Pulmonary artery endothelial cell (primary cell): Measurements from ENCODE around the gene MYH7B. TPM values are rescaled to one million over a fixed set of nuclear protein-coding genes. Genes with fewer than 3 reads are reported as not detected.

Experiments
- DNase-seq: peaks from one replicate; pipeline ENCODE4 v3.0.0-alpha.2; 2011; ENCODE audit warnings: low read depth, low spot score
- total RNA-seq: library from RNA; depleted of rRNA; stranded (reverse); fragments of >200 nt; gene quantifications from 2 replicates; pipeline ENCODE4 v1.2.3, GENCODE V29; 2014

The MYH7B gene
- total RNA-seq, 1 donor from 2014 or later, result 0.13 TPM

DNA sequence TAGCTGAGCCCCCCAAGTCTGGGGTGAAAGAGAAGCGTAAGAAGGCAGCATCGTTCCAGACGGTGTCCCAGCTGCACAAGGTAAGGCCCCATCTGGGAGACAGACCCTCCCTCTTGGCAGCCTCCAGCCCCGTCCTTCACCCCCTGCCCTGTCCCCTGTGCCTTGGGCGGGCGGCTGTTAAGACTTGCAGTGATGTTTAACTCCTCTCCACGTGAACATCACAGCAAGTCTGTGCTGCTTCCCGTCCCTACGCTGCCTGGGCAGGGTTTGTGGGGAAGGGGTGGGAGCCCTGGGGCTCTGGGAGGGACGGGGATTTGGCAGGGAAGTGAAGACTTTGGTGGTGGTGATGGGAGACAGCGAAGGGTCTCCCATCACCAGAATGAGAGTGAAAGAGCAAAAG is 34.6 kb downstream of the MYH7B start:
- DNase-seq, result no peak

DNA sequence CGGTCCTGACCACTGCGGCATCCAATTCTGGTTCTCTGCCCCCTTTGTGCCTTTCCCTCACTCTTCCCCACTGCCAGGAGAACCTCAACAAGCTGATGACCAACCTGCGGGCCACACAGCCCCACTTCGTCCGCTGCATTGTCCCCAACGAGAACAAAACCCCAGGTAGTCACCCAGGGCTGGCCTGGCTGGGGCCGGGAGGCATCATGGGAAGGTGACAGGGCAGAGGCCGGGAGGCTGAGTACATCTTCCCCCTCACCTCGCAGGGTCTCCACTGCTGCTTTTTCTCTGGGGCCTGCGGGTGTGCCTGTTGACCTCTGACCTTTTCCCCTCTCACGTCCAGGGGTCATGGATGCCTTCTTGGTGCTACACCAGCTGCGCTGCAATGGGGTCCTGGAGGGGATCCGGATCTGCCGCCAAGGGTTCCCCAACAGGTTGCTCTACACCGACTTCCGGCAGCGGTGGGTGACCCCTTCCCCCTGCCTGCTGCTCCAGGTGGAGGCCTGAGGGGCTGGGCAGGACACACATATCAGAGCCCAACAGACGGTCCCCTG is 35.1 kb downstream of the MYH7B start:
- DNase-seq, result no peak

DNA sequence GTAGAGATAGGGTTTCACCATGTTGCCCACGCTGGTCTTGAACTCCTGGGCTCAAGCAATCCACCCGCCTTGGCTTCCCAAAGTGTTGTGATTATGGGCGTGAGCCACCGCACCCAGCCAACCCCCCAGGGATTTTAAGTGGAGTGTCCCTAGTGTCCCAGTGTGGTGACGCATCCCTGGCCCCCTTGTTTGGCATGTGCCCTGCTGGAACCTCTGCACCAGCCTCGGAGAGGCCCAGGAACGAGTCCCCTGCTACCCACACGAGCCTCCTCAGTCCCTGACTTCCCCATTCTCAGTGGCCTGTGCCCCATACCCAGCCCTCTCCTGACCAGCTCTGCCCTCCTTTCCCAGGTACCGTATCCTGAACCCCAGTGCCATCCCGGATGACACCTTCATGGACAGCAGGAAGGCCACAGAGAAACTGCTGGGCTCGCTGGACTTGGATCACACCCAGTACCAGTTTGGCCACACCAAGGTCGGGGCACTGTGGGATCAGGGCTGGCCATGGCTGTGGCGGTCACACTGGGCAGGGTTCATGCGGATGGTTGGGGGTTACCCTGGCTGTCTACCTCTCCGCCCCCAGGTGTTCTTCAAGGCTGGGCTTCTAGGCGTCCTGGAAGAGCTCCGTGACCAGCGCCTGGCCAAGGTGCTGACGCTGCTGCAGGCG is 37.2 kb downstream of the MYH7B start:
- DNase-seq, result no peak

DNA sequence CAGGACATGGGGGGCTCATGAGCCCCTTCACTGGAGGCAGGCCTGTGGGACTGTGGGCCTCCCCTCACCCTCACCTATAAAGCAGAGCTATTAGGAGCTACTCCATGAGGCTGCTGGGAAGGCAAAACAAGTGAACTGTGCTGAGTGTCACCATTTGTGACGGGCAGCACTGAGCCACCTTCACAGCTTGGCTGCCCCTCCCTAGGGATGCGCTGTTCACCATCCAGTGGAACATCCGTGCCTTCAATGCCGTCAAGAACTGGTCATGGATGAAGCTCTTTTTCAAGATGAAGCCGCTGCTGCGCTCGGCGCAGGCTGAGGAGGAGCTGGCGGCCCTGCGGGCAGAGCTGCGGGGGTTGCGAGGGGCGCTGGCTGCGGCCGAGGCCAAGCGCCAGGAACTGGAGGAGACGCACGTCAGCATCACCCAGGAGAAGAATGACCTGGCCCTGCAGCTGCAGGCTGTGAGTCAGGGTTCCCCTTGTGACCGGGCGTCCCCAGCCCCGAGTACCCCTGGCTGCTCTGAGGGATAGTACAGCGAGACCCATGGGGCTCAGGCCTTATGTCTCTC is 38.4 kb downstream of the MYH7B start:
- DNase-seq, result no peak

DNA sequence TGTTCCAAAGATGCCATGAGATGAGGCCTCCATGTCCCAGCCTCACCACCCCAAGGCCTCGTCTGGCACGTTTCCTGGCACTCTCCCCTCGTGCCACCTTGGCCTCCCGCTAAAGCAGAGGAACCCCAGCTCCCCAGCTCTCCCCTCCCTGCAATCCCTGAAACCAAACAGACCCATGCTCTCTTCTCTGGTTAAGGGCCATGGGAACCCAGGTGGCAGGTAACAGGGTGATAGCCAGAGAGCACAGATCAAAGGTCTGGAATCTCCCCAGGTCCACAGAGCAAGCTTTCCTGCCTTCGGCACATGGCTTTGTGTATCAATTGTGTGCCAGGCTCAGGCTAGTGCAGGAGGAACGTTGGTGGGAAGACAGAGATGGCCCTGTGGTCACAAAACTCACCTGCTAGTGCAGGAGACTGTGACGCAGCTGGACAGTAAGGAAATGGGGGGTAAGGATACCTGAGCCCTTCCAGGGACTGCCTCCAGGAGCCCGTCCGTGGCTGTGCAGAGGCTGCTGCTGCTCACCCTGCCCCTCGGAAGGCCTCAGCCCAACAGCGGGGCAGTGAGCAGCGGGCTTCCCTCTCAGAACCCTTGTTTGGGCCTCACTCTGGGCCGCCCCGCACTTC is 39.0 kb downstream of the MYH7B start:
- no peak for DNase-seq

DNA sequence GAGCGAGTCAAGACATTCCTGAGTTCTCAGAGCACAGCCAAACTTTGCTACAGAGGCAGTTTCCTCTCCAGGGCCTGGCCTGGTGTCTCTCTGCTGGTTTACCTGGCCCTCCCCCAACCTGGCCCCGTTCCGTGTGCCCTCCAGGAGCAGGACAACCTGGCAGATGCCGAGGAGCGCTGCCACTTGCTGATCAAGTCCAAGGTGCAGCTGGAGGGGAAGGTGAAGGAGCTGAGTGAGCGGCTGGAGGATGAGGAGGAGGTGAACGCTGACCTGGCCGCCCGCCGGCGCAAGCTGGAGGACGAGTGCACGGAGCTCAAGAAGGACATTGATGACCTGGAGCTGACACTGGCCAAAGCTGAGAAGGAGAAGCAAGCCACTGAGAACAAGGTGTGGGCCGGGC is 39.5 kb downstream of the MYH7B start:
- no peak for DNase-seq

DNA sequence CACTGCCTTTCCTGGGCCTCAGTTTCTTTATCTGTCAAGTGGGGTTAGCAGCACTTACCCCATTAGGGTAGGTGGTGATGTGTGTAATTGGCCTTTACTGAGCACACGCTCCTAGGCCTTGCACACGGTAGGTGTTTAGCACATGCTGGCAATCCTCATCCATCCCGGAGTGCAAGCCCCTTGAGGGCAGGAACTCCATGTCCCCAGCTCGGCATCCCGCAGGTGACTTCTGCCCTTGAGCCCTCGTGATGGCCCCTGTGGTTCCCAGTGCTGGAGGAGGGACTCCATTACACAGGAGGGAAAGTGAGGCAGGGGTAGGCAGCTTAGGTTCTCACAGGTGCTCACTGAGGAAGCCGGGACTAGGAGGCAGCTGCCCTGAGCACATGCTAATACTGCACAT is 40.0 kb downstream of the MYH7B start:
- DNase-seq, result no peak

DNA sequence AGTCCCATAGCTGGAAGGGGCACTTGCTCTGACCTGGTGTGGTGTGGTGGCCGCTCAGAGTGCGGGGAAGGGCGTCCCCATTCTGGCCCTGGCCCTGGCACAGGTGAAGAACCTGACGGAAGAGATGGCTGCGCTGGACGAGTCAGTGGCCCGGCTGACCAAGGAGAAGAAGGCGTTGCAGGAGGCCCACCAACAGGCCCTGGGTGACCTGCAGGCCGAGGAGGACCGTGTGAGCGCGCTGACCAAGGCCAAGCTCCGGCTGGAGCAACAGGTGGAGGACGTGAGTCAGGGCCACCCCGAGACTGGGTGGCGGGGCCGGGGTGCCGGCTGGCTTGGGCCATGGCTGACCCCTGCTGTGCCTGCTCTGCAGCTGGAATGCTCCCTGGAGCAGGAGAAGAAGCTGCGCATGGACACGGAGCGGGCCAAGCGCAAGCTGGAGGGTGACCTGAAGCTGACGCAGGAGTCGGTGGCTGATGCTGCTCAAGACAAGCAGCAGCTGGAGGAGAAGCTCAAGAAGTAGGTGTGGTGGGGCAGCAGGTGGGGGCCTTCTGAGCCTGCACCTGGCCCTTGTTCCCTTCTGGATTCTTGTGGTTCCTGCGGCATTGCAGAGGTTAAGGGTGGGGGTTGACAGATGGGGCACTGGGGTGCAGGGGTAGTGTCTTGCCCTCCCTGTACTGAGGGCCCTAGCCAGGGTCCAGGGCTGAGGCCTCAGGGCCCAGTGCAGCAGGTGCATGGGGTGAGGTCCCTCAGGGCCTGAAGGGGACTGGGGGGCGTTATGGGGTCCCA is 40.8 kb downstream of the MYH7B start:
- DNase-seq, result no peak

DNA sequence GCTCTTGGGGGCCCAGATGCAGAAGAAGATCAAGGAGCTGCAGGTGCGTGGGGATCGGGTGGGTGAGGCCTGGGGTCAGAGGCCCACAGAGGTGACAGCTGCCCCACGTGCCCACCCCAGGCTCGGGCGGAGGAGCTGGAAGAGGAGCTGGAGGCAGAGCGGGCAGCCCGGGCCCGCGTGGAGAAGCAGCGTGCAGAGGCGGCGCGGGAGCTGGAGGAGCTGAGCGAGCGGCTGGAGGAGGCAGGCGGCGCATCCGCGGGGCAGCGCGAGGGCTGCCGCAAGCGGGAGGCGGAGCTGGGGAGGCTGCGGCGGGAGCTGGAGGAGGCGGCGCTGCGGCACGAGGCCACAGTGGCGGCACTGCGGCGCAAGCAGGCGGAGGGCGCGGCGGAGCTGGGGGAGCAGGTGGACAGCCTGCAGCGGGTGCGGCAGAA is 41.5 kb downstream of the MYH7B start:
- no peak for DNase-seq

DNA sequence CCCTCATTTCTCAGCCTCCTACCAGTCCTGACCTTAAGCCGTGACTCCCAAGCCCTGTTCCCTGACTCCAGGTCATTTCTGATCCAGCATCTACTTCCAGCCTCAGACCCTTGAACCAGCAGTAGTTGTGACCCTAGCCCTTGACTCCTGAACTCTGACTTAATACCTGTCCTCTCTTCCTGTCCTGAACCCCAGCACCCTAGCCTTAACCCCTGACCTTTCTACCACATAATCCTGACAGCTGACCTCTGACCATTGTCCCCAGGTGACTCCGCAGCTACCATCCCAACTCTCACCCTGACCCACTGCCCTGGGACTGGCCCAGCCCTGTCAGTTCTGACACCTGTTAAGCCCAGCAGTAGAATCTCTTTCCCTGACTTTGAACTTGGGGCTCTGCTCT is 42.1 kb downstream of the MYH7B start:
- no peak for DNase-seq

DNA sequence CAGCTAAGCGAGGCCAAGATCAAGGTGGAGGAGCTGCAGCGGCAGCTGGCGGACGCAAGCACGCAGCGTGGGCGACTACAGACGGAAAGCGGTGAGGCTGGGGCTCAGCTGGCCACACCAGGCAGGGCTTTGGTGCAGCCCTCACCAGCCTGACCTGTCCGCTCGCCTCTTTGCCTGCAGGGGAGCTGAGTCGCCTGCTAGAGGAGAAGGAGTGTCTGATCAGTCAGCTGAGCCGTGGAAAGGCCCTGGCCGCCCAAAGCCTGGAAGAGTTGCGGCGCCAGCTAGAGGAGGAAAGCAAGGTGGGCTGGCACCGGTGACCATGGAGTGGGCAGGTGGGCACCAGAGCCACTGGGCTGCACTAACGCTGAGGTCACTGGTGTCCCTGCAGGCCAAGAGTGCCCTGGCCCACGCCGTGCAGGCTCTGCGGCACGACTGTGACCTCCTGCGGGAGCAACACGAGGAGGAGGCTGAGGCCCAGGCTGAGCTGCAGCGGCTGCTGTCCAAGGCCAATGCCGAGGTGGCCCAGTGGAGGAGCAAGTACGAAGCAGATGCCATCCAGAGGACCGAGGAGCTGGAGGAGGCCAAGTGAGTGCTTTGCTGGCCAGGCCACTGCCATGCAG is 42.8 kb downstream of the MYH7B start:
- no peak for DNase-seq

DNA sequence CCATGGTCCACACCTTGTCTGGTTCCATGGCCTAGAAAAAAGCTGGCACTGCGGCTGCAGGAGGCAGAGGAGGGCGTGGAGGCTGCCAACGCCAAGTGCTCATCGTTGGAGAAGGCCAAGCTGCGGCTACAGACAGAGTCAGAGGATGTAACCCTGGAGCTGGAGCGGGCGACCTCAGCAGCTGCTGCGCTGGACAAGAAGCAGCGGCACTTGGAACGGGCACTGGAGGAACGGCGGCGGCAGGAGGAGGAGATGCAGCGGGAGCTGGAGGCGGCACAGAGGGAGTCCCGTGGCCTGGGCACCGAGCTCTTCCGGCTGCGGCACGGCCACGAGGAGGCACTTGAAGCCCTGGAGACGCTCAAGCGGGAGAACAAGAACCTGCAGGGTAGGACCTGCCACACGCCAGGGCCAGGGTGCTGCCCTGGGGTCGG is 43.4 kb downstream of the MYH7B start:
- DNase-seq, result no peak

DNA sequence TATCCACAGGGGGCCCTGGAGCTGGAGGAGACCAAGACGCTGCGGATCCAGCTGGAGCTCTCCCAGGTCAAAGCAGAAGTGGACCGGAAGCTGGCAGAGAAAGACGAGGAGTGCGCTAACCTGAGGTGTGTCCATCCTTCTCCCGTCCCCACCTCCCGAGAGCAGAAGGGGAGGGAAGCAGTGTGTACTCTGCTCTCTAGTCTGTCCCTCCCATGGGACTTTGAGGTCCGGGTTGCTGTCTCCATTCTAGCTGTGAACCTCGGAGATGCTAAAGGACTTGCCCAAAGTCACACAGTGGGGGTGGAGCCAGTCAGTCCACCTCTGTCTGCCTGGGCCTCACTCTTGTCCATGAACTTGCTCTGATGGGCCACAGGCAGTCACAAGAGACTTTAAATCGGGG is 44.1 kb downstream of the MYH7B start:
- no peak for DNase-seq

DNA sequence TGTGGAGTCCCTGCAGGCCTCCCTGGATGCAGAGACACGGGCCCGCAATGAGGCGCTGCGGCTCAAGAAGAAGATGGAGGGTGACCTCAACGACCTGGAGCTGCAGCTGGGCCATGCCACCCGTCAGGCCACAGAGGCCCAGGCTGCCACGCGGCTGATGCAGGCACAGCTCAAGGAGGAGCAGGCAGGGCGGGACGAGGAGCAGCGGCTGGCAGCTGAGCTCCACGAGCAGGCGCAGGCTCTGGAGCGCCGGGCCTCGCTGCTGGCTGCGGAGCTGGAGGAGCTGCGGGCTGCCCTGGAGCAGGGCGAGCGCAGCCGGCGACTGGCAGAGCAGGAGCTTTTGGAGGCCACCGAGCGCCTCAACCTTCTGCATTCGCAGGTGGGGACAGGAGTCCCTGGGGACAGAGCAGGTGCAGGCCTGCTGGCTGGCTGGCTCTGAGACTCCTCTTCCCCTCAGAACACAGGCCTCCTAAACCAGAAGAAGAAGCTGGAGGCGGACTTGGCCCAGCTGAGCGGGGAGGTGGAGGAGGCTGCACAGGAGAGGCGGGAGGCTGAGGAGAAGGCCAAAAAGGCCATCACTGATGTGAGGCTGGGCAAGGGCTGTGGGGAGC is 44.7 kb downstream of the MYH7B start:
- no peak for DNase-seq

DNA sequence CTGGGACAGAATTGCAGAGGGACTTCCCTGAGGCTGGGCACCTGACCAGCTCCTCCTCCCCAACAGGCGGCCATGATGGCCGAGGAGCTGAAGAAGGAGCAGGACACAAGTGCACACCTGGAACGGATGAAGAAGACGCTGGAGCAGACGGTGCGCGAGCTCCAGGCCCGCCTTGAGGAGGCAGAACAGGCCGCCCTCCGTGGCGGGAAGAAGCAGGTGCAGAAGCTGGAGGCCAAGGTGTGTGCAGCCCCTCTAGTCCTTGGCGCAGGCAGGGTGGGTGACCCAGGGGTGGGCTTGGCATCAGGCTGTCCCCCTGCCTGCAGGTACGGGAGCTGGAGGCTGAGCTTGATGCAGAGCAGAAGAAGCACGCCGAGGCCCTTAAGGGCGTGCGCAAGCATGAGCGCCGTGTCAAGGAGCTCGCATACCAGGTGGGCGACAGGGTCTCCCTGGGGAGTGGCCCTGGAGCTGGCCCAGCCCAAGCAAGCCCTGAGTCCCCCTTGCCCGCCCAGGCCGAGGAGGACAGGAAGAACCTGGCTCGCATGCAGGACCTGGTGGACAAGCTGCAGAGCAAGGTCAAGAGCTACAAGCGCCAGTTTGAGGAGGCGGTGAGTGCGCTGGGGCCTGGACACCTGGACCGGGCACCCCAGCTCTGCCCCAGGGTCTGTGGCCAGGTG is 45.4 kb downstream of the MYH7B start:
- no peak for DNase-seq

DNA sequence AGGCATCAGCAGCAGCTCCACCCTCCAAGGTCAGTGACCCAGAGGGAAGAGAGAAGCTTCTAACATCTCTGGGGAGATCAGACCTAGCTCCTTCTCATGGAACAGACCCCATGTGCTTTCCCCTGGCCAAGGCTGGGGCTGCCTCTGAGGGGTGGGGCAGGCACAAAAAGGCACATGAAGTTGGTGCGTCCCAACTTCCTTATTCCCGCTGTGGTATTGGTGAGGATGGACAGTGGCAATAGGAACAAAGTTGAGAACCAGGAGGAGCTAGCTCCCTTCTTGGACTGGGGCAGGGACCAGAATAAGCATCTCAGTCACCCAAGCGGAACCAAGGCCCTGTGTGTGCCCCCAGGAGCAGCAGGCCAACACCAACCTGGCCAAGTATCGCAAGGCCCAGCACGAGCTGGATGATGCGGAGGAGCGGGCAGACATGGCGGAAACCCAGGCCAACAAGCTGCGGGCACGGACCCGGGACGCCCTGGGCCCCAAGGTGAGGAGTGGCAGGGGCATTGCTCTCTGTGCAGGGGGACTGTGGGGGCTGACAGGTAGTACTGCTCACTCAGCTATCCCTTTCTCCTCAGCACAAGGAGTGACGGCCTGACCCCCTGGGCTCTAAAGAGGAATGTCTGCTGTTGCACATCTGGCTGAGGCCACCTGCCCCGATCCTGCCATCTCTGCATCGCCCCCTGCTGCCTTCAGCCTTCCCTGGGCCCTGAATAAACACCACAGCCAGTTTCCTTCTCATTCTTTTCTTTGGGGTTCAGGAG is 46.1 kb downstream of the MYH7B start:
- no peak for DNase-seq

DNA sequence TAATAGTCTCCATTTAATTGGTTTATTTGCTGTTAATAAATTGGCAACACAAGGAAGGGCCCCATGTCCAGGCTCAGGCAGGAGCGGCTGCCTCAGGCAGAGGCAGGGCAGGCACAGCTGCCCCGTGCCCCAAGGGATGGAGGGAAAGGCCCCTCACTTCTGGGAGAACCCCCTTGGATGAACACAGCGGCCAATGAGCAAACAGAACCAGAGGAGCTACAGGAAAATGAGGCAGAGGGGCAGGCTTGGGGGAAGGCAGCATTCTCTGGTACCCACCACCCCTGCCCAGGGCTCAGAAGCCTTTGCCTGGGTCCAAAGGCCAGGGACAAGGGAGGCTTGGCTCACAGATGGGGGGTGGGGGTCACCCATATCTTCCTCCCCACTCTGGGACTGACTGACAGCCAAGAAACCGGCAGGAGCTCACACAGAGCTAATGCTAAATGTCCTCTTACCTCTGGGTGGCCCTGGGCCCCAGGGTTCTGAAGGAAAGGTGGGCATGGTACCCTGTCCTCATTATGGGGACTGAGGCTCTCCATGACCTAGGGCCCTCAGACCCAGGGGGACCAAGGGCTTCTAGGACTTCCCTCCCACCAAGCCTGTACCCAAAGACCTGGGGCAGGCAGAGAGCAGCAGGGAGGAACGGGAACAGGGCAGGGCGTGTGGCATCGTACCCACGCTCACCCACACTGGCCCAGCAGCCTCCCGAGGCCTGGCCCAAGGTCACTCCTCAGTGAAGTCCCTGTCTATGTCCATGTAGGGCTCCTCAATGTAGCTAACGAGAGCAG is 47.0 kb downstream of the MYH7B start:
- DNase-seq, result no peak

DNA sequence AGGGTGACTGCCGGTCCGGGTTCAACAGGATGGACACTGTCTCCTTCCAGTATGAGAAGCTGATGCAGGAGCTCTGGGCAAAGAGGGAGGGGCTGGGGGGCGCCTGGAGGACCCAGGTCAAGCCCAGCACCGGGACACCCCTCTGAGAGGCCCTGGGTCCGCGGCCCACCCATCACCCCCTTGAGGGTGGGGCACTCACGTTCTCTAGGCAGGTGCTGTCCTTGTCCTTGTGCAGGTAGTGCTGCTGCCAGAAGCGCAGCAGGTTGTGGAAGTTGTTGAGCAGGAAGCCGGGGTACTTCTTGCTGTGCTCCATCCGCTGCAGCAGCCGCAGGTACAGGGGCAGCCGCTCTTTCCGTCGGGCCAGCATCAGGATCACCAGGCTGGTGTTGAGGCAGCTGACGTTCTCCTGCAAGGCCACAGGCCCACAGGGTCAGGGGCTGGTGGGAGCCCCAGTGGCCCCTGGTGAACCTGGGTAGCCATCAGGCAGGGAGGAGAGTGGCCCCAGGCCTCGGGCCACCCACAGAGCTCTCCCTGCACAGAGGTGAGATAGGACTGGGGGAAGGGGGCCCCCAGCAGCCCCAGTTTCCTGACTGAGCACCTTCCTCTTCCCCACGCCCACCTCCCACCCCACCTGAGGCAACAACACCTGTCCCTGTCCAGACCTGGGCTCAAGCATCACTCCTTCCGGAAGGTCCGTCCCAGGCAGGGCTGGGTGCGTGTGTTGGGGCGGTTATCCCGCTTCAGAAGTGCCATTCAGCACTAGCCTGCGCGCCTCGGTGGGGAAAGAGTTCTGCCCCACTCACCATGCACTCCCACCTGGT is 47.8 kb downstream of the MYH7B start:
- no peak for DNase-seq
